Retinal pigment epithelial cell (primary cell): Measurements from ENCODE around the gene LCAT.

ENCODE experiments used
- DNase-seq: peaks from one replicate; pipeline ENCODE4 v3.0.0-alpha.2; 2010; ENCODE audit warnings: low read depth
- H3K4me3 ChIP-seq: 2 replicates; pipeline ENCODE4 v1.5.1; 2011; ENCODE audit warnings: mild to moderate bottlenecking, low read length, control low read depth, moderate library complexity
- CTCF ChIP-seq: conservative IDR thresholded peaks from 2 replicates; pipeline ENCODE4 v1.5.1; 2011; ENCODE audit warnings: low read depth, low read length, control low read depth, inconsistent platforms

Gene LCAT

GRCh38 chr16:67951485-67951884 is 7.6 kb upstream of the LCAT start:
- DNase-seq = no peak
- H3K4me3 ChIP-seq = no peak overlapping the region
- no peak for TF ChIP-seq CTCF

- no peak overlapping the region for H3K4me3 ChIP-seq
- DNase-seq = no peak
Observed at GRCh38 chr16:67950335-67950843, 6.5 kb upstream of the LCAT start.

GRCh38 chr16:67949645-67950044 is 5.7 kb upstream of the LCAT start:
- no peak for DNase-seq
- no peak overlapping the region for H3K4me3 ChIP-seq
- TF ChIP-seq CTCF = no peak

More at GRCh38 chr16:67950335-67950843, 6.5 kb upstream of the LCAT start:
- TF ChIP-seq CTCF = no peak

GRCh38 chr16:67948015-67948414 is 4.1 kb upstream of the LCAT start:
- no peak for DNase-seq
- no peak overlapping the region for H3K4me3 ChIP-seq
- no peak for TF ChIP-seq CTCF

- no peak for DNase-seq
- TF ChIP-seq CTCF = no peak
- H3K4me3 ChIP-seq = no peak overlapping the region
Observed at GRCh38 chr16:67946966-67947558, 3.1 kb upstream of the LCAT start.

GRCh38 chr16:67946128-67946569 is 2.2 kb upstream of the LCAT start:
- no peak overlapping the region for H3K4me3 ChIP-seq
- TF ChIP-seq CTCF = no peak
- no peak for DNase-seq

GRCh38 chr16:67945392-67945933 is 1.5 kb upstream of the LCAT start:
- no peak for TF ChIP-seq CTCF
- no peak overlapping the region for H3K4me3 ChIP-seq
- no peak for DNase-seq
